HL-60 (cell line): ENCODE data around the gene SCGB2B2.

Experiments used
- GABPA ChIP-seq: IDR thresholded peaks from 2 replicates; pipeline ENCODE4 v1.6.1; 2012; ENCODE audit warnings: low read depth
- POLR2AphosphoS5 ChIP-seq: IDR thresholded peaks from 2 replicates; pipeline ENCODE4 v1.6.1; 2012; ENCODE audit warnings: low read depth
- TF ChIP-seq, protein P1 (sequence below): IDR thresholded peaks from one replicate; pipeline ENCODE4 v1.5.1; 2011; ENCODE audit warnings: low read length, control low read depth, inconsistent platforms; ENCODE audit not compliant: insufficient read depth
- TF ChIP-seq, protein P2 (sequence below): IDR thresholded peaks from 2 replicates; pipeline ENCODE4 v1.6.1; 2012; ENCODE audit warnings: low read depth; ENCODE audit not compliant: insufficient replicate concordance

DNA sequence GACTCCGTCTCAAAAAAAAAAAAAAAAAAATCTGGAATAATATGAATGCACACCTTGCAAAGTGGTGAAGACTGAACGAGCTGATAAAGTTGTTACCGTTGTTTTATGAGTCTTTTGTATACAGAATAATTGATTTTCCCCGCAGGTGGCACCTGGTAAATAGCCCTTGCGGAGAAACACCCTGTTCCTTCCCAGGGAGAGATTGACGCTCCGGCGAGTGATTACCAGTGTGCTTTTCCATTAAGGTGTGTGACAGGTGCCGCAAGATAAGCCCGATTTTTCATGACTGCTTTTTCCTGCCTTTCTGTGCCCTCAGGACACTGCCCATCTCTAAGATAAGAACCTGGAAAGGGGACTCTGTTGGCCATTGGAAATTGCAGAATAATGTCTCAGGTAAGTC is 1.5 kb upstream of the SCGB2B2 start:
- TF ChIP-seq, protein P1, sequence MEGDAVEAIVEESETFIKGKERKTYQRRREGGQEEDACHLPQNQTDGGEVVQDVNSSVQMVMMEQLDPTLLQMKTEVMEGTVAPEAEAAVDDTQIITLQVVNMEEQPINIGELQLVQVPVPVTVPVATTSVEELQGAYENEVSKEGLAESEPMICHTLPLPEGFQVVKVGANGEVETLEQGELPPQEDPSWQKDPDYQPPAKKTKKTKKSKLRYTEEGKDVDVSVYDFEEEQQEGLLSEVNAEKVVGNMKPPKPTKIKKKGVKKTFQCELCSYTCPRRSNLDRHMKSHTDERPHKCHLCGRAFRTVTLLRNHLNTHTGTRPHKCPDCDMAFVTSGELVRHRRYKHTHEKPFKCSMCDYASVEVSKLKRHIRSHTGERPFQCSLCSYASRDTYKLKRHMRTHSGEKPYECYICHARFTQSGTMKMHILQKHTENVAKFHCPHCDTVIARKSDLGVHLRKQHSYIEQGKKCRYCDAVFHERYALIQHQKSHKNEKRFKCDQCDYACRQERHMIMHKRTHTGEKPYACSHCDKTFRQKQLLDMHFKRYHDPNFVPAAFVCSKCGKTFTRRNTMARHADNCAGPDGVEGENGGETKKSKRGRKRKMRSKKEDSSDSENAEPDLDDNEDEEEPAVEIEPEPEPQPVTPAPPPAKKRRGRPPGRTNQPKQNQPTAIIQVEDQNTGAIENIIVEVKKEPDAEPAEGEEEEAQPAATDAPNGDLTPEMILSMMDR: no peak
- TF ChIP-seq GABPA (no peak), POLR2AphosphoS5 (no peak)
- TF ChIP-seq, protein P2, sequence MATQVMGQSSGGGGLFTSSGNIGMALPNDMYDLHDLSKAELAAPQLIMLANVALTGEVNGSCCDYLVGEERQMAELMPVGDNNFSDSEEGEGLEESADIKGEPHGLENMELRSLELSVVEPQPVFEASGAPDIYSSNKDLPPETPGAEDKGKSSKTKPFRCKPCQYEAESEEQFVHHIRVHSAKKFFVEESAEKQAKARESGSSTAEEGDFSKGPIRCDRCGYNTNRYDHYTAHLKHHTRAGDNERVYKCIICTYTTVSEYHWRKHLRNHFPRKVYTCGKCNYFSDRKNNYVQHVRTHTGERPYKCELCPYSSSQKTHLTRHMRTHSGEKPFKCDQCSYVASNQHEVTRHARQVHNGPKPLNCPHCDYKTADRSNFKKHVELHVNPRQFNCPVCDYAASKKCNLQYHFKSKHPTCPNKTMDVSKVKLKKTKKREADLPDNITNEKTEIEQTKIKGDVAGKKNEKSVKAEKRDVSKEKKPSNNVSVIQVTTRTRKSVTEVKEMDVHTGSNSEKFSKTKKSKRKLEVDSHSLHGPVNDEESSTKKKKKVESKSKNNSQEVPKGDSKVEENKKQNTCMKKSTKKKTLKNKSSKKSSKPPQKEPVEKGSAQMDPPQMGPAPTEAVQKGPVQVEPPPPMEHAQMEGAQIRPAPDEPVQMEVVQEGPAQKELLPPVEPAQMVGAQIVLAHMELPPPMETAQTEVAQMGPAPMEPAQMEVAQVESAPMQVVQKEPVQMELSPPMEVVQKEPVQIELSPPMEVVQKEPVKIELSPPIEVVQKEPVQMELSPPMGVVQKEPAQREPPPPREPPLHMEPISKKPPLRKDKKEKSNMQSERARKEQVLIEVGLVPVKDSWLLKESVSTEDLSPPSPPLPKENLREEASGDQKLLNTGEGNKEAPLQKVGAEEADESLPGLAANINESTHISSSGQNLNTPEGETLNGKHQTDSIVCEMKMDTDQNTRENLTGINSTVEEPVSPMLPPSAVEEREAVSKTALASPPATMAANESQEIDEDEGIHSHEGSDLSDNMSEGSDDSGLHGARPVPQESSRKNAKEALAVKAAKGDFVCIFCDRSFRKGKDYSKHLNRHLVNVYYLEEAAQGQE: no peak
